ENCODE results near the gene SLC6A9. TPM values are rescaled to one million over a fixed set of nuclear protein-coding genes. Genes with fewer than 3 reads are reported as not detected.

Gene SLC6A9
- total RNA-seq, 2 donors from 2014 or later = 4.6 to 5.6 TPM

DNA sequence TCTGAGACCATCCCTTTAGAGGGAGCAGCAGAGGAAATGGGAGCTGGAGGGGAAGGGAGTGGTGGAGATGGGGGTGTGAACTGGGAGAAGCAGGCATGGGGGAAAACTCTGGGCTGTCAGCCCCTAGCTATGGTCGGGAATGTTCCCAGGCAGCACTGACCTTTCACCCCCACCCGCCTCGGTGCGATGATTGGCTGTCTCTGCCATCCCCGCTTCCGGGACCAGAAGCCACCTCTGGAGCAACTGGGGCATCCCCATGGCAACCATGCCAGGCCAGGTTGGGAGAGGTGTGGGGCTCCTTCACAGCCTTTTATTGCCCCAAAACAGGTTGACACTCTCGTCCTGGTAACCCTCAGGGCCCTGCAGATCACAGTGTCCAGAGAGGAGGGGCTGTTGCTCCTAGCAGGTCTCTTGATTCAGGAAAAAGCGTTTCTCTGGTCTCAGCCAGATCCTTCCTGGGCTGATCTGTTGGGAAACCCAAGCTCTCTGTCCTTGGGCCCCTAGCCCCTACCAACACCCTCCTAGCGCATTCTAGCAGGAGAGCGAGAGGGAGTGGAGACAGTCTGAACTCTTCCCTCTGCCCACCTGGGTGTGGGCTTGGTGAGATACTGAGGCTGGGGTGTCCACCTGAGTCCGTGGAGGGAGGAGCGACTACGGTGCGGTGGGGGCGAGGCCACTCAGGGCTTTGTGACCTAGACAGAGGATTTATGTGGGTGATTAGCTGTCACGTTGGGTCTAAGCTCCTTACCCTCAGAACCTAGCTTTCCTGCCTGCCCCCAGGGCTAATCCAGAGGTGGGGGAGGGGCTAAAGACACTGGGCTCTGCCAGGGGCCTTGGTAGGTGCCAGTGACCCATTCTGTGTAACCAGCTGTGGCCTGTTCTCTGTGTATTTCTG is 12.2 kb upstream of the SLC6A9 start:
- Histone ChIP-seq H3K4me1 (replicated peaks) (no peaks in the 10 kb centered on the region), H3K27me3 (replicated peaks; ENCODE audit: insufficient read depth) (no peaks in the 10 kb centered on the region), H3K36me3 (no peaks in the 10 kb centered on the region), H3K4me3 (no peak overlapping the region), H3K27ac (no peak overlapping the region), H3K9me3 (no peaks in the 10 kb centered on the region)
- no peak for DNase-seq (ENCODE audit: low spot score)
- WGBS = 72% methylated on average over 16 of the region's 16 CpGs
- intact Hi-C loops (cut with DNase I) = no loop called here
- TF ChIP-seq POLR2AphosphoS5 (IDR thresholded peaks at IDR 0.05) (no peak), CTCF (IDR thresholded peaks at IDR 0.05) (no peak), POLR2A (IDR thresholded peaks at IDR 0.05) (no peak)

DNA sequence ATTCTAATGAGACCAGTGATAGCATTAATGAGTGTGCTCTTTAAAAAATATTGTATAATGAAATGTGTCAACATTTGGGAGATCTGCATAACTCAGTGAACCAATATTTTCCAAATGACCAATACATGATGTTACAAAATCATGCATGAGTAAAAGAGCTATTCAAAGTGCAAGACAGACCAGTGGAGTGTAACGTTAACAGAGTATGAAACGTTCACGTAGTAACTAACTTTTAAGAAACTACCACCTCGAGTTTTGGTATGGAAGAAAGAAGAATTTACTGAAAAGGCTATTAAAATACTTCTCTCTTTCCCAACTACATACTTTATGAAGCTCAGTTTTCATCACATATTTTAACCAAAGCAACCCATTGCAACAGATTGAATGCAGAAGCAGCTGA is 9.6 kb upstream of the SLC6A9 start:
- TF ChIP-seq POLR2AphosphoS5 (IDR thresholded peaks at IDR 0.05) = no peak
- TF ChIP-seq CTCF (IDR thresholded peaks at IDR 0.05) = no peak
- no peak for TF ChIP-seq POLR2A (IDR thresholded peaks at IDR 0.05)
- intact Hi-C loops (cut with DNase I) = no loop called here
- DNase-seq (ENCODE audit: low spot score) = no peak

DNA sequence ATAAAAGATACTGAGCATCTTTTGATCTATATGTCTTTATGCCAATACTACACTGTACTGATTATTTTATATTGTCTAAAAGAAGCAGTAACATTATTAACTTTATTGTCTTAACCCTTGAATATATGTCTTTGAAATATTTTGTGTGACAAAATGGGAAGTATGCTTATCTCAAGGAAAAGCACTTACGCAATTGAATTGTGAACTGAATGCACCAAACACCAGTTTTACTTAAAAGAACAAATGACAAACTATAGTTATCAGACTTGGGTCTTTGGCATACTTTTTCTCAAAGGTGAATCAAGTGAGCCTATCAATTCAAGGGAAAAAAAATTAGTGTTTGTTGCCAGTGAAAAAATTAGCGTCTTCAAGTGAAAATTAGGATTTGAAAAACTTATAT is 9.2 kb upstream of the SLC6A9 start:
- intact Hi-C loops (cut with DNase I) = no loop called here
- Histone ChIP-seq H3K4me3 (no peak overlapping the region), H3K36me3 (no peaks in the 10 kb centered on the region), H3K9me3 (no peaks in the 10 kb centered on the region), H3K4me1 (replicated peaks) (no peaks in the 10 kb centered on the region), H3K27me3 (replicated peaks; ENCODE audit: insufficient read depth) (no peaks in the 10 kb centered on the region), H3K27ac (no peak overlapping the region)
- DNase-seq (ENCODE audit: low spot score) = no peak
- TF ChIP-seq POLR2AphosphoS5 (IDR thresholded peaks at IDR 0.05) (no peak), POLR2A (IDR thresholded peaks at IDR 0.05) (no peak), CTCF (IDR thresholded peaks at IDR 0.05) (no peak)
- 86% methylated on average over 2 of the region's 2 CpGs for WGBS

More for the DNA sequence above, 9.6 kb upstream of the SLC6A9 start:
- Histone ChIP-seq H3K36me3 (no peaks in the 10 kb centered on the region), H3K27me3 (replicated peaks; ENCODE audit: insufficient read depth) (no peaks in the 10 kb centered on the region), H3K4me1 (replicated peaks) (no peaks in the 10 kb centered on the region), H3K4me3 (no peak overlapping the region), H3K27ac (no peak overlapping the region), H3K9me3 (no peaks in the 10 kb centered on the region)
- WGBS = 73% methylated on average over 4 of the region's 4 CpGs

GRCh38 chr1:44038876-44039657 is 7.8 kb upstream of the SLC6A9 start:
- H3K4me3 ChIP-seq = no peak overlapping the region
- no peaks in the 10 kb centered on the region for H3K4me1 ChIP-seq (replicated peaks)
- H3K9me3 ChIP-seq = no peaks in the 10 kb centered on the region
- WGBS = 85% methylated on average over 2 of the region's 2 CpGs
- H3K27ac ChIP-seq = no peak overlapping the region
- no peaks in the 10 kb centered on the region for H3K36me3 ChIP-seq
- no peaks in the 10 kb centered on the region for H3K27me3 ChIP-seq (replicated peaks; ENCODE audit: insufficient read depth)
- intact Hi-C loops (cut with DNase I) = loop anchor here (5.0 kb wide), 1 partner anchor 277 kb away; no protein-coding TSS in a partner anchor
- TF ChIP-seq POLR2AphosphoS5 (IDR thresholded peaks at IDR 0.05) = no peak
- TF ChIP-seq CTCF (IDR thresholded peaks at IDR 0.05) = no peak
- no peak for TF ChIP-seq POLR2A (IDR thresholded peaks at IDR 0.05)
- DNase-seq (ENCODE audit: low spot score) = no peak

Data from prostate gland (tissue), 2 donors.